Measurements from ENCODE around the gene PRSS38. TPM values are rescaled to one million over a fixed set of nuclear protein-coding genes. Genes with fewer than 3 reads are reported as not detected.
A peak's percentile ranks its signal among the peaks of the same experiment; 100 is the strongest.

The PRSS38 gene
- total RNA-seq, 6 experiments from 2014 or later: not detected

DNA sequence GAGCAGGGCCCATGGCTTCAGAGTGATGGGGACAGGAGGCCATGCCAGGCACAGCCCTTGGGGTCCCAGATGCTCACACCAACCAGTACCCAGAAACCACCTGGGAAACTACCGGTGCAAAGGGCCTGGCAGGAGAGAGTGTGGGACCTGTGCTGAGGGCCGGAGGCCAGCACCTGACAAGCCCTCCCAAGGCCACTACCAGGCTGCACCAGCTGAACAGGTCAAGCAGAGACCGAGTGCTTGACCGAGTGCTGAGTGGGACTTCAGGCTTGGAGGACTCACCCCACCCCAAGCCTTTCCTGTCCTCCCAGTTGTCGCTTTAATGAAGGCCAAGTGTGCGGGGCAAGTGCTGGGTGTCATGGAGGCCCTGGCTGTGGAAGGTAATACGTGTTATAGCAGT lies 43.7 kb upstream of the PRSS38 start:
- Mint-ChIP-seq H3K4me3 (no peak overlapping the region), H3K27me3 (ENCODE audit: insufficient read depth) (peaks cover 2% of the 10 kb centered on the region; the same call in 1 of the 2 replicates), H3K36me3 (ENCODE audit: low read depth) (peaks cover 23% of the 10 kb centered on the region), H3K4me1 (ENCODE audit: low read depth) (peaks cover 30% of the 10 kb centered on the region), H3K27ac (no peak overlapping the region), H3K9me3 (no peaks in the 10 kb centered on the region)
- no peak for DNase-seq
- TF ChIP-seq, protein P1, sequence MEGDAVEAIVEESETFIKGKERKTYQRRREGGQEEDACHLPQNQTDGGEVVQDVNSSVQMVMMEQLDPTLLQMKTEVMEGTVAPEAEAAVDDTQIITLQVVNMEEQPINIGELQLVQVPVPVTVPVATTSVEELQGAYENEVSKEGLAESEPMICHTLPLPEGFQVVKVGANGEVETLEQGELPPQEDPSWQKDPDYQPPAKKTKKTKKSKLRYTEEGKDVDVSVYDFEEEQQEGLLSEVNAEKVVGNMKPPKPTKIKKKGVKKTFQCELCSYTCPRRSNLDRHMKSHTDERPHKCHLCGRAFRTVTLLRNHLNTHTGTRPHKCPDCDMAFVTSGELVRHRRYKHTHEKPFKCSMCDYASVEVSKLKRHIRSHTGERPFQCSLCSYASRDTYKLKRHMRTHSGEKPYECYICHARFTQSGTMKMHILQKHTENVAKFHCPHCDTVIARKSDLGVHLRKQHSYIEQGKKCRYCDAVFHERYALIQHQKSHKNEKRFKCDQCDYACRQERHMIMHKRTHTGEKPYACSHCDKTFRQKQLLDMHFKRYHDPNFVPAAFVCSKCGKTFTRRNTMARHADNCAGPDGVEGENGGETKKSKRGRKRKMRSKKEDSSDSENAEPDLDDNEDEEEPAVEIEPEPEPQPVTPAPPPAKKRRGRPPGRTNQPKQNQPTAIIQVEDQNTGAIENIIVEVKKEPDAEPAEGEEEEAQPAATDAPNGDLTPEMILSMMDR (IDR thresholded peaks at IDR 0.05): no peak

GRCh38 chr1:227773558-227773957 lies 41.9 kb upstream of the PRSS38 start:
- Mint-ChIP-seq H3K27ac (no peak overlapping the region), H3K4me1 (ENCODE audit: low read depth) (peaks cover 48% of the 10 kb centered on the region), H3K4me3 (no peak overlapping the region), H3K27me3 (ENCODE audit: insufficient read depth) (no peaks in the 10 kb centered on the region), H3K36me3 (ENCODE audit: low read depth) (peaks cover 9% of the 10 kb centered on the region), H3K9me3 (no peaks in the 10 kb centered on the region)
- TF ChIP-seq, protein P1 (IDR thresholded peaks at IDR 0.05): no peak
- DNase-seq: no peak

DNA sequence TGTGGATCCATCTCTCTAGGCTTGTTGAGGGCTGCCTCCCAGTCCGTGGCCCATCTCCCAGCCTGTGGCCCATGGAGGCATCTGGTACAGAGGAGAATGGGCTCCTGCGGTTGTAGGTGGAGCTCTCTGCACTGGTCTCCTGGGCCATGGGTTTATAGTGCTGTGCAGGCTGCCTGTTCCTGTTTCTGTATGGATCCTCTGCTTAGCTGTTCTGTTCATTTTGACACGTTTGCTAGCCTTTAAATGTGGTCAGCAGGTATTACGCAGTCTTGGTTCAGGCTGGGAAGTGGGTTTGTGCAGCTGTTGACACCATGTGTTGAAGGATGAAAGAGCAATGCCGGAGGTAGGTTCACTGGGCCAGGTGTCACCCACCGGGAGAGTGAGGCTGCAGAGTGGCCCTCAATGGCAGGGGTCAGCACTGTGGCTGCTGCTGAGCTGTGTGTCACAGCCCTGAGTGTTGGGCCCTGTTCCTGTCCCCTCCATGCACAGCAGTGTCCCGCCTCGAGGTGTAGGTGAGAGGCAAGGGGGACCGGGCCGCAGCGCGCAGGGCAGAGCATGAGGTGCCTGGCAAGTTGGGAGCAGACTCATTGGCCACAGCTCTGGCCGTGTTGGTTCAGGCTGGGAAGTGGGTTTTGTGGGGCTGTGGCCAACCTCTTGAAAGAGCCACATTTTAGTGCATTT lies 41.3 kb upstream of the PRSS38 start:
- no peaks in the 10 kb centered on the region for H3K9me3 Mint-ChIP-seq
- no peak overlapping the region for H3K27ac Mint-ChIP-seq
- no peaks in the 10 kb centered on the region for H3K27me3 Mint-ChIP-seq (ENCODE audit: insufficient read depth)
- TF ChIP-seq, protein P1 (IDR thresholded peaks at IDR 0.05): no peak
- peaks cover 54% of the 10 kb centered on the region for H3K4me1 Mint-ChIP-seq (ENCODE audit: low read depth)
- no peak overlapping the region for H3K4me3 Mint-ChIP-seq
- no peak for DNase-seq
- peaks cover 4% of the 10 kb centered on the region for H3K36me3 Mint-ChIP-seq (ENCODE audit: low read depth)

GRCh38 chr1:227774821-227775661 lies 40.4 kb upstream of the PRSS38 start:
- Mint-ChIP-seq H3K27ac (peak overlapping the region; percentile 95; the same call in 1 of the 2 replicates), H3K27me3 (ENCODE audit: insufficient read depth) (no peaks in the 10 kb centered on the region), H3K9me3 (no peaks in the 10 kb centered on the region), H3K36me3 (ENCODE audit: low read depth) (peaks cover 4% of the 10 kb centered on the region), H3K4me3 (no peak overlapping the region), H3K4me1 (ENCODE audit: low read depth) (peaks cover 62% of the 10 kb centered on the region)
- peak; percentile 21 for DNase-seq
- TF ChIP-seq, protein P1 (IDR thresholded peaks at IDR 0.05): no peak

DNA sequence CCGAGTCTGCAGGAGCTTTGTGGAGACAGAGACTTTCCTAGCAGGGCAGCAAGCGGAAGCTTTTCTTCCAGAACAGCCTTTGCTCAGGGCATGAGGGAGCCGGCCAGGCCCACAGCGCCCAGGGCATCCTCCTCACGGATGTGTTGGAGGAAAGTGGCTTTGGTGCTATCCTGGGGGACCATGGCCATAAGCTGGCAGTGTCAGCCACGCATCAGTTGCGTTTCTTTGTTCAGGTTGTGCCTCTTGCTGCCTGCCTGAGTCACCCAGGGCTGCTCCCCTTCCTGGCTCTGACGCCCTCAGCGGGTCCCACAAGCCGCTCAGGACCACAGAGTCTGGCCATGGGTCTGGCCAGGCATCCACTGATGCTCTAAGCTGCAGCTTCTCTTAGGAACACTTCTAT lies 39.6 kb upstream of the PRSS38 start:
- Mint-ChIP-seq H3K4me1 (ENCODE audit: low read depth) (peaks cover 62% of the 10 kb centered on the region), H3K4me3 (peak overlapping the region; percentile 61; the same call in 1 of the 2 replicates), H3K27ac (peak overlapping the region; percentile 95), H3K36me3 (ENCODE audit: low read depth) (peaks cover 4% of the 10 kb centered on the region), H3K9me3 (no peaks in the 10 kb centered on the region), H3K27me3 (ENCODE audit: insufficient read depth) (no peaks in the 10 kb centered on the region)
- no peak for DNase-seq
- TF ChIP-seq, protein P1 (IDR thresholded peaks at IDR 0.05): no peak
